Muscle of leg (tissue), 11 donors: ENCODE results near the gene SCUBE2. TPM values are rescaled to one million over a fixed set of nuclear protein-coding genes. Genes with fewer than 3 reads are reported as not detected.

ENCODE experiments used
- DNase-seq: peaks from one replicate; pipeline ENCODE4 v3.0.0; 2013
- H3K27ac ChIP-seq: one replicate; pipeline ENCODE4 v1.5.1; 2013; ENCODE audit warnings: mild to moderate bottlenecking, low read length, control low read depth
- H3K27me3 ChIP-seq: one replicate; pipeline ENCODE4 v1.6.1; 2013; ENCODE audit warnings: low read length; ENCODE audit not compliant: control insufficient read depth, insufficient read depth
- H3K36me3 ChIP-seq: one replicate; pipeline ENCODE4 v1.6.1; 2013; ENCODE audit warnings: low read length; ENCODE audit not compliant: control insufficient read depth, insufficient read depth
- H3K4me1 ChIP-seq: one replicate; pipeline ENCODE4 v1.6.1; 2013; ENCODE audit warnings: low read length; ENCODE audit not compliant: control insufficient read depth, insufficient read depth
- H3K4me3 ChIP-seq: one replicate; pipeline ENCODE4 v1.5.1; 2013; ENCODE audit warnings: low read length, control low read depth
- H3K9me3 ChIP-seq: replicated peaks from 2 replicates; pipeline ENCODE4 v1.6.1; 2013; ENCODE audit warnings: low read depth, low read length; ENCODE audit not compliant: control insufficient read depth
- WGBS: methylation state at CpG from one replicate; pipeline ENCODE4 v1.1.5; 2013; ENCODE audit warnings: missing lambda C conversion rate; ENCODE audit not compliant: insufficient coverage; 5-methylcytosine and 5-hydroxymethylcytosine counted together
- polyA plus RNA-seq, 8 donors: library from polyadenylated mRNA; unstranded; fragments of 120-200 nt; gene quantifications; one replicate each; pipeline versions ENCODE4 v1.2.1 to v1.2.3, GENCODE V29; 2013; ENCODE audit warnings: inconsistent platforms in 1 of 8, low replicate concordance in 1 of 8; ENCODE audit not compliant: insufficient read length in 8 of 8, insufficient read depth in 1 of 8
- total RNA-seq: library from RNA; stranded (reverse); fragments of 120-200 nt; gene quantifications from one replicate; pipeline ENCODE4 v1.2.4, GENCODE V29; 2013

SCUBE2 gene
- total and polyA plus RNA-seq, 9 donors, result 22.8 to 52.9 (median 29.6) TPM

DNA sequence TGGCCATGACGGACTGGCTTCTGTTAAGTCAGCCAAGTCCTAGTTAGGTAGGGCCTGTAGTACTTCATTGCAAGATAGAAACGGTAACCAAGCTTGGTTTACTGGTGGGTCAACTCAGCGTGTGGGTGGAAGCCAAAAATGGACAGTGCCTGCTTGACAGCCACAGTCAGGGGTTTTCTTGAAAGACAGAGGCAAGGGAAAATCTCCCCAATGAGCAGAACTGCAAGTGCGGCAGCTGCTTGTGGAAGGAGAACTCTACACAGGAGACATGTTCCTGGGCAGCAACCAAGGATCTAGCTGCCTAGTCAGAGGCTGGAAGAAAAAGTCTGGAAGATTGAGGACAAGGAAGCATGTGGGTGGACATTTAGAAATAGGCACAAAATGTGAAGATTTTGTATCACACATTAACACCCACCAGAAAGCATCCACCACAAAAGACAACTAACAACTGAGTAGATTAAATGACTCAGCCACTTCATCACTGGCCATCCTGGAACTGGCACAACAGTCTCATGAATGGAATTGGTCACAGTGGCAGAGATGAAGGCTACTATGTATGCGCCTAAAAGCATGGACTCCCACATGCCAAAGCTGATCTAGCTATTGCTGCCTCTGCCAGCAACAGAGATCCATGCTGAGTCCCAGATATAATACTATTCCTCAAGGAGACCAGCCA is 40.9 kb upstream of the SCUBE2 start:
- Histone ChIP-seq H3K27me3 (no peaks in the 10 kb centered on the region), H3K27ac (no peak overlapping the region), H3K9me3 (no peaks in the 10 kb centered on the region), H3K4me1 (no peaks in the 10 kb centered on the region), H3K4me3 (no peak overlapping the region), H3K36me3 (peaks cover 18% of the 10 kb centered on the region)
- DNase-seq, result no peak
- WGBS, result 87% methylated on average over 5 of the region's 5 CpGs

DNA sequence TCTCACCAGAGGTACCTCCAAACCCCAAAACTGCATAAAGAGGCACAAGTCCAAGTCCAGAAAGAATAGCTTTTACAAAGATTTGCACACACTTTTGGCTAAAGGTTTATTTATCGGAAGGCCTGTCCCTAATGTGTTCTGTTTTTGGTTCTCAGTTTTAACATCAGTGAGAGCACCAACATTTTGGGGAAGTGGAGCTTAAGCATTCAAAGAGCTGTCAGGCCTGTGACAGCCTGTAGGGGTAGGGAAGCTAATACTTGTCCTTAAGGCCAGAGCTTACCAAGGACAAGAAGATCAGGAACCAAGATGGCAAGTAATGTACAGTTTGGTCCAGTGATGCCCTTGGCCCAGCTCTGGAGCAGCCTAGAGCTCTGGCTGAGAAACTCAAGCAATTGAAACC is 38.9 kb upstream of the SCUBE2 start:
- H3K36me3 ChIP-seq, result peaks cover 14% of the 10 kb centered on the region
- WGBS, result 80% methylated on average over 1 of the region's 1 CpG
- no peaks in the 10 kb centered on the region for H3K4me1 ChIP-seq
- no peak for DNase-seq
- H3K27me3 ChIP-seq, result no peaks in the 10 kb centered on the region
- H3K9me3 ChIP-seq, result no peaks in the 10 kb centered on the region
- H3K27ac ChIP-seq, result no peak overlapping the region
- no peak overlapping the region for H3K4me3 ChIP-seq

DNA sequence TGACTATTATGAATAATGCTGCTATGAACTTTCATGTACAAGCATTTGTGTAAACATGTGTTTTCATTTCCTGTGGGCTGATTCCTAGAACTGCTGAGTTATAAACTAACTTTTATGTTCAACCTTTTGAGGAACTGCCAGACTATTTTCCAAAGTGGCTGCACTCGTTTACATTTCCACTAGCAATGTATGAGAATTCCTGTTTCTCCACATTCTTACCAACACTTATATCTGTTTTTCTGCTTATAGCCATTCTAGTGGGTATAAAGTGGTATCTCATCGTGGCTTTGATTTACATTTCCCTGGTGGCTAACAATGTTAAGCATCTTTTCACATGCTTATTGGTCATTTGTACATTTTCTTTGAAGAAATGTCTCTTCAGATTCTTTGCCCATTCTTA is 35.2 kb upstream of the SCUBE2 start:
- DNase-seq, result peak; percentile 20
- no peaks in the 10 kb centered on the region for H3K9me3 ChIP-seq
- H3K27ac ChIP-seq, result no peak overlapping the region
- no peaks in the 10 kb centered on the region for H3K27me3 ChIP-seq
- peaks cover 2% of the 10 kb centered on the region for H3K36me3 ChIP-seq
- WGBS, result no CpG with 5 or more reads among the region's 2 CpGs
- no peaks in the 10 kb centered on the region for H3K4me1 ChIP-seq
- H3K4me3 ChIP-seq, result no peak overlapping the region

DNA sequence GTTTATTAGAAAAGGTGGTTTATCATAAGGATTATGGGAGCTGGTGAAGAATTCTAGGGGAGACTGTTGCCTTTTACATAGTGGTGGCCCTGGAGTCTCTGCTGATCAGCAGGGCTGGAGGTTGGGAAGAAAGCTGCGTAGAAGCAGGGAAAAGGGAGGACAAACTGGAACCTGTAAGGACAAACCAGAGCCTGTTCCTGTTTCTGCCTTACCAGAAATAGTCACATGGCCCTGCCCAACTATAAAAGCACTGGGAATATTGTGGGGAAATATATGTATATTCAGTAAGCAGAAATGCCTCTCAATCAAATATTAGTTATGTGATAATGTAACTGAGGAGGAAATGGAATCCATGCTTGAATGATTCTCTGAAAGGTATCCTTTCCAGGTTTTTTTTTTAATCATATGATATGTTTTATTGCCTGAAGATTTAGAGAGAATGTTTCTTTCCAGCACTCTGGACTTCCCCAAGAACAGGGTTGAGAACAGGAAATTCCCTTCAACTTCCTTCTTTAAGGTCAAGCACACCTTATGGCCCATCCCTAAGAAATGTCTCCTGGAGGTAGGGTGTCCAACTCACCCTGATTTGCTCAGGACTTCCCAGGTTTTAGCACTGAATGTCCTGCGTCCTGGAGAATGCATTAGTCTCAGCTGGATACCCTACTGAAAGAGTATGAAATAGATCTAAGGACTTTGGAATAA is 33.9 kb upstream of the SCUBE2 start:
- WGBS, result no CpG with 5 or more reads among the region's 2 CpGs

DNA sequence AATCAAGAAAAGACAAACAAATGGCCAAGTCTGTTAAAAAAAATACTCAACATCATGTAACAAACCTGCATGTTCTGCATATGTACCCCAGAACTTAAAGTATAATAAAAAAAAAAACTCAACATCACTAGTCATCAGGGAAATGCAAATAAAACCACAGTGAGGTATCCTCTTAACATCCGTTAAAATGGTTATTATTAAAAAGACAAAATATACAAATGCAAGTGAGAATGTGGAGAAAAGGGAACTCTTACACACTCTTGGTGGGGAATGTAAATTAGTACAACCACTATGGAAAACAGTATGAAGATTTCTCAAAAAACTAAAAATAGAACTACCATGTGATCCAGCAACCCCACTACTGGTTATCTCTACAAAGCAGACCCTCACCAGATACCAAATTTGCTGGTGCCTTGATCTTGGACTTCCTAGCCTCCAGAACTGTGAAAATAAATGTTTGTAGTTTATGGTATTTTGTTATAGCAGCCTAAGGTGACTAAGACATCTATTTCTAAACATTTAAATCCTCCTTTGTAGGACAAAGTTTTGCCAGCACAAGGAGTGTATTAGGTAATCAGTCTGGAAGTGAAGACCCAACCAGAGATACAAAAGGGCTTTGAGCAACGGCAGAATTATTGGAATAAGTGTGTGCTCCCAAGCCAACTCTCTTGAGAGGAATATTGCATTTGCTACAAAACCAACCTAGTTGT is 32.4 kb upstream of the SCUBE2 start:
- Histone ChIP-seq H3K9me3 (no peaks in the 10 kb centered on the region), H3K27ac (no peak overlapping the region), H3K36me3 (no peaks in the 10 kb centered on the region), H3K27me3 (no peaks in the 10 kb centered on the region), H3K4me3 (no peak overlapping the region), H3K4me1 (peaks cover 3% of the 10 kb centered on the region)
- no CpG with 5 or more reads among the region's 2 CpGs for WGBS
- no peak for DNase-seq

More for the DNA sequence above, 33.9 kb upstream of the SCUBE2 start:
- Histone ChIP-seq H3K4me1 (peaks cover 3% of the 10 kb centered on the region), H3K36me3 (no peaks in the 10 kb centered on the region), H3K9me3 (no peaks in the 10 kb centered on the region), H3K27ac (no peak overlapping the region), H3K4me3 (no peak overlapping the region), H3K27me3 (no peaks in the 10 kb centered on the region)
- DNase-seq, result no peak

DNA sequence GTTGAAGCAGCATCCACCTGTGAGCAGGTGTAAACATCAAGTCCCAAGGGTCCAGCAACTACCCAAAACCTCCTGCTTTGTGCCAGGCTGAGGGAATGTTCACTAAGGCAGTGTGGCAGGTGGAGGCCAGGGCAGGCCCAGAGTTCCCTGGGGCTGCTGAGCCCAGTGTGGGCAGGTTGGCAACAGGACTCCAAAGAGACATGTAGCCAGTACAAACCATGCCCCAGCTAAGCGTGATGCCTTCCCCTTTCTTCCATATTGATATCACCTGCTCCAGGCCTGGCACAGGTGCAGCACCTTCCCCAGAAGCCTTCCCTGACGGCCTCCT is 30.0 kb upstream of the SCUBE2 start:
- Histone ChIP-seq H3K9me3 (no peaks in the 10 kb centered on the region), H3K4me1 (peaks cover 3% of the 10 kb centered on the region), H3K4me3 (no peak overlapping the region), H3K36me3 (no peaks in the 10 kb centered on the region), H3K27me3 (no peaks in the 10 kb centered on the region), H3K27ac (no peak overlapping the region)
- DNase-seq, result no peak
- WGBS, result 100% methylated on average over 1 of the region's 2 CpGs

DNA sequence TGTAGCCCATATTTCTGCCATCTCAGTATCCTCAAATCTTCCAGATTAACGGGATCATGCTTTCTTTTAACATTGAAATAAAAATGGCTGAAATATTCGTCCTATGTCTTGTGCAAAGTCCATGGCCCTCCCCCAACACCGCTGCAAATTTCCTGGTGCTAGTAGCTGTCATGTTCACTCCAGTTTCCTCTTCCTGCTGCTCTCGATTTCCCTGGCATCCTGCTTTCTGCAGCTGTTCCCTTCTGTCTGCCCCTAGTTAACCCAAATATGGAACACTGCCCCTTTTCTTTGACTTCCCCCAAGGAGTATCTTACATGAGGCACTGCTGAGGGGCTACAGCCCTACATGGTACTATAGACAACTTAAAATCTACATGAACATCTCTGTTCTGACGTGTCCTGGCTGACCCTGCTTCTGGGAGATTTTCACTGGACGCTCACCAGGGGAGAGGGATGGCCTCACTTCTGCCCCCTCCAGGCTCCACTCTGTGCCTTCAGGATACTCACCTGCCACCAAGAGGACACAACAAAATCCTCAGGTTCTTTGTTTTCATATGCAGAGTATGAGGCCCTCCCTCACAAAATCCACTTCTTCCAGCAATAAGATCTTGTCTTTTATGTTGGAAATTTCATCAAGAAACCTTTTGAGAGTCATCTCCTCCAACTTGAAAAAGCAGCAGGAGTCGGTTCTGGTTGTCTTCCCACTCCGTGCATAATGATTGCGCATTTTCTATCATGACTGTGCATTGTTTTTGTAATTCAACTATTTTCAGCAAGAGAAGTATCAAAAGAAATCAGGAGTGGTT is 29.5 kb upstream of the SCUBE2 start:
- 16% methylated on average over 4 of the region's 9 CpGs for WGBS
- no peaks in the 10 kb centered on the region for H3K27me3 ChIP-seq
- no peak overlapping the region for H3K4me3 ChIP-seq
- H3K9me3 ChIP-seq, result no peaks in the 10 kb centered on the region
- H3K4me1 ChIP-seq, result peaks cover 3% of the 10 kb centered on the region
- peak; percentile 52 for DNase-seq
- H3K36me3 ChIP-seq, result no peaks in the 10 kb centered on the region
- no peak overlapping the region for H3K27ac ChIP-seq

DNA sequence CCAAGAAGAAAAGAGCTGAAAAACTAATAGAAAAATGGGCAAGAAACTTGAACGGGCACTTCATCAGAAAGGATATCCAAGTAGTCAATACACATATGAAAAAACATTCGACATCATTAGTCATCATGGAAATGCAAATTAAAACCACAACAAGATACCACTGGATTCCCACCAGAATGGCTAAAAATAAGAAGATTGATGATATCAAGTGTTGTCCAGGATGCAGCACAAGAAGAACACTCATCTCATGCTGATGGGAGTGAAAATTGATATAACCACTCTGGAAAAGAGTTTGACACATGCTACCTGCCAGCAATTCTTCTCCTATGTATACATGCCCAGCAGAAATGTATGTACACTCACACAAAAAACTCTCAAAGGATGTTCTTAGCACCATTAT is 26.9 kb upstream of the SCUBE2 start:
- DNase-seq, result no peak
- H3K4me1 ChIP-seq, result peaks cover 3% of the 10 kb centered on the region
- H3K9me3 ChIP-seq, result peaks cover 5% of the 10 kb centered on the region
- WGBS, result no CpG with 5 or more reads among the region's 2 CpGs
- H3K4me3 ChIP-seq, result no peak overlapping the region
- H3K36me3 ChIP-seq, result no peaks in the 10 kb centered on the region
- H3K27ac ChIP-seq, result no peak overlapping the region
- no peaks in the 10 kb centered on the region for H3K27me3 ChIP-seq

DNA sequence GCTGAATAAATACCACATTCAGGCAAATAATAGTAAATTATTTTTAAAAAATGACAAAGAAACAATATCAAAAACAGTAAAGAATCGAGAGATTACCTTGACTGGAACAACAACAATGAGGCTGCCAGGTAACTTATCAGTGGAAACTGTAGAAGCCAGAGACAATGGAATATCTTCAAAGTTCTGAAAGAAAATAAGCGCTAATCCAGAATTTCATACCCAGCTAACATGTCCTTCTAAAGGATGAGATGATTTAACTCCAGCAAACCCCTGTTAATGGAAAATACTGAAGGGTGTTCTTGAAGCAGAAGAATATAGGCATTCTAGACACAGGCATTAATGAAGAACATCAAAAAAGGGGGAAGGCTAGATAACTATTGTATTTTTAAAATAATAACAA is 20.7 kb upstream of the SCUBE2 start:
- no peak for DNase-seq
- no CpG with 5 or more reads among the region's 2 CpGs for WGBS

More for the DNA sequence above, 20.7 kb upstream of the SCUBE2 start:
- Histone ChIP-seq H3K36me3 (no peaks in the 10 kb centered on the region), H3K4me3 (no peak overlapping the region), H3K9me3 (peaks cover 12% of the 10 kb centered on the region), H3K27ac (no peak overlapping the region), H3K4me1 (no peaks in the 10 kb centered on the region), H3K27me3 (no peaks in the 10 kb centered on the region)
